Coronary artery (tissue), 2 donors: ENCODE measurements around the gene C2orf80.

Experiments
- DNase-seq: peaks from one replicate; pipeline ENCODE4 v3.0.0-alpha.2; 2017; ENCODE audit warnings: low spot score
- H3K27ac ChIP-seq, 2 donors: fragments of 200-600 bp; sonication (generic); one replicate each; pipeline ENCODE4 v1.5.1; 2016 to 2019
- H3K4me3 ChIP-seq: fragments of 200-600 bp; sonication (generic); 2 replicates; pipeline ENCODE4 v1.5.1; 2016; ENCODE audit warnings: mild to moderate bottlenecking, moderate library complexity
- CTCF ChIP-seq: fragments of 200-600 bp; sonication (generic); IDR thresholded peaks from one replicate; pipeline ENCODE4 v1.5.1; 2019; ENCODE audit warnings: antibody characterized with exemption

Gene C2orf80

GRCh38 chr2:208135794-208136715 is 53.8 kb downstream of the C2orf80 start:
- no peak overlapping the region for H3K4me3 ChIP-seq
- TF ChIP-seq CTCF: no peak
- no peak for DNase-seq
- no peak overlapping the region for H3K27ac ChIP-seq

- no peak for DNase-seq
- Histone ChIP-seq H3K4me3 (no peak overlapping the region), H3K27ac (no peak overlapping the region)
- no peak for TF ChIP-seq CTCF
Observed at GRCh38 chr2:208134928-208135586, 54.8 kb downstream of the C2orf80 start.

- H3K27ac ChIP-seq: no peak overlapping the region
- TF ChIP-seq CTCF: no peak
- no peak overlapping the region for H3K4me3 ChIP-seq
- no peak for DNase-seq
Observed at GRCh38 chr2:208130712-208131110, 59.1 kb downstream of the C2orf80 start.

GRCh38 chr2:208129744-208130711 is 59.8 kb downstream of the C2orf80 start, which contains the start of gene CRYGC:
CRYGC (minus strand) TSS chr2:208129828; CDS start chr2:208129792, 36 bp downstream.
- Histone ChIP-seq H3K4me3 (no peak within 1 kb of the TSS), H3K27ac (no peak within 1 kb of the TSS)
- no peak for DNase-seq
- TF ChIP-seq CTCF: no peak

- H3K4me3 ChIP-seq: no peak overlapping the region
- no peak for TF ChIP-seq CTCF
- DNase-seq: no peak
- no peak overlapping the region for H3K27ac ChIP-seq
Observed at GRCh38 chr2:208128136-208128535, 61.7 kb downstream of the C2orf80 start.

- TF ChIP-seq CTCF: no peak
- H3K27ac ChIP-seq: no peak overlapping the region
- H3K4me3 ChIP-seq: no peak overlapping the region
Observed at GRCh38 chr2:208127090-208127489, 62.7 kb downstream of the C2orf80 start.

More at GRCh38 chr2:208127090-208127489, 62.7 kb downstream of the C2orf80 start:
- no peak for DNase-seq
